Calu3 (cell line): ENCODE measurements around the gene CHSY1. TPM values are rescaled to one million over a fixed set of nuclear protein-coding genes. Genes with fewer than 3 reads are reported as not detected.
A peak's percentile ranks its signal among the peaks of the same experiment; 100 is the strongest.

Experiments
- BruUV-seq: library from RNA; stranded (reverse); fragments of 400-500 nt; replicated peaks from 2 replicates; lab custom pipeline; 2021; lab: Mats Ljungman, UMichigan
- CTCF ChIA-PET: fragments of 300-600 bp; sonication (Branson Sonifier 250); formaldehyde crosslinking; loops from one replicate; lab custom pipeline; 2022; ENCODE audit warnings: antibody characterized with exemption; lab: Charles Lee
- DNase-seq: peaks from one replicate; pipeline ENCODE4 v3.0.0; 2022
- H3K27ac Mint-ChIP-seq: one replicate; pipeline ENCODE4 v1.8.0; 2022; ENCODE audit warnings: mixed read lengths; ENCODE audit not compliant: unreplicated experiment
- H3K27me3 Mint-ChIP-seq: one replicate; pipeline ENCODE4 v1.8.0; 2022; ENCODE audit warnings: mixed read lengths; ENCODE audit not compliant: unreplicated experiment
- H3K36me3 Mint-ChIP-seq: one replicate; pipeline ENCODE4 v1.8.0; 2022; ENCODE audit warnings: mild to moderate bottlenecking, moderate library complexity, mixed read lengths; ENCODE audit not compliant: insufficient read depth, unreplicated experiment
- H3K4me1 Mint-ChIP-seq: one replicate; pipeline ENCODE4 v1.8.0; 2022; ENCODE audit warnings: mild to moderate bottlenecking, low read depth, mixed read lengths; ENCODE audit not compliant: unreplicated experiment
- H3K4me3 Mint-ChIP-seq: one replicate; pipeline ENCODE4 v1.8.0; 2022; ENCODE audit warnings: mild to moderate bottlenecking, low read depth, moderate library complexity, mixed read lengths; ENCODE audit not compliant: unreplicated experiment
- H3K9me3 Mint-ChIP-seq: one replicate; pipeline ENCODE4 v1.8.0; 2022; ENCODE audit warnings: low read depth, mixed read lengths; ENCODE audit not compliant: unreplicated experiment
- intact Hi-C: fragments of 100-400 bp; cut with micrococcal nuclease; formaldehyde crosslinking; loops from one replicate; pipeline ENCODE4 v1.10.0; 2022; ENCODE audit not compliant: unreplicated experiment
- total RNA-seq: library from RNA; stranded (reverse); gene quantifications from 2 replicates; pipeline ENCODE4 v1.2.3, GENCODE V29; 2022
- TF ChIP-seq, protein P1 (sequence below): fragments of 200-600 bp; IDR thresholded peaks from one replicate; pipeline ENCODE4 v1.8.0; 2022; ENCODE audit warnings: antibody characterized with exemption; ENCODE audit not compliant: unreplicated experiment

Gene CHSY1
- total RNA-seq, 1 experiment from 2014 or later = 25.0 TPM

DNA sequence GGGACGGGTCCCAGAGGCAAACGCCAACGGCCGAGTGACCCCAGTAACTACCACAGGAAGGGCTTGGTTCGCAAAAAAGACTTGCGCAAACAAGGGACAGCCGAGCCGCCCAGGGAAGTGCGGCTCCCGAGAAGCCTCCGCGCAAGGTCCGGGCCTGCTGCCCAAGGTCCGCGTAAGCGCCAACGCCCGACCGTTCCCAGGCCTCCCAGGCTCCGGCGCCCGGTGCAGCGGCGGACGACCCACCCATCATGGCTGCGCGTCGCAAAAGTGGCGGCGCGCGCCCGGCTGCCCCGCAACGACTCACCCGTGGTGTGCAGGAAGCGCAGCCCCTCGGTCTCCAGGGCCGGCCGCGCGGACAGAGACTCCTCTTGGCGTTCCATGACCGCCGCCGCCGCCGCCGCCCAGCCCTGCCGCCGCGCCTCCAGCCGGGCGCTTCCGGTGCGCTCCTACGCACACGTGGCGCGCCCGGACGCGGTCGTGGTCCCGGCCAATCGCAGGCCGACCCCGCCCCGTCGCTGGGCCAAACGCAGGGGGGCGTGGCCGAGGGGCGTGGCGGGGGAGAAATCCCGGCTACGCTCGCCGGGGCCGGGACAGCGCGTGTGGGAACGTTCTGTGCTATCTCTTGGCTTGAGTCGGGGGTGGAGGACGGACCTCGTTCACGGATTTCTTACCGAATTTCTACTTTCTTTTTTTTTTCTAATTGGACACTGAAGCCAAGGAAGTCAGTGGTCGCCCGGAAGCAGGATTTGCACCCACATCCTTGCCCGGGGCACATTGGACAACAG, 25.4 kb upstream of the CHSY1 start, which contains the start of gene SELENOS:
SELENOS (minus strand) TSS at position 448 of the 785 bp plus-strand sequence; CDS start at position 380, 68 bp downstream.
- TSS peak; percentile 46 for BruUV-seq
- Mint-ChIP-seq H3K4me1 (peaks cover 20% of the 10 kb centered on the region), H3K4me3 (peak within 1 kb of the TSS; percentile 91), H3K9me3 (no peaks in the 10 kb centered on the region), H3K27ac (peak within 1 kb of the TSS; percentile 94), H3K27me3 (no peaks in the 10 kb centered on the region), H3K36me3 (peaks cover 82% of the 10 kb centered on the region)
- TF ChIP-seq, protein P1, sequence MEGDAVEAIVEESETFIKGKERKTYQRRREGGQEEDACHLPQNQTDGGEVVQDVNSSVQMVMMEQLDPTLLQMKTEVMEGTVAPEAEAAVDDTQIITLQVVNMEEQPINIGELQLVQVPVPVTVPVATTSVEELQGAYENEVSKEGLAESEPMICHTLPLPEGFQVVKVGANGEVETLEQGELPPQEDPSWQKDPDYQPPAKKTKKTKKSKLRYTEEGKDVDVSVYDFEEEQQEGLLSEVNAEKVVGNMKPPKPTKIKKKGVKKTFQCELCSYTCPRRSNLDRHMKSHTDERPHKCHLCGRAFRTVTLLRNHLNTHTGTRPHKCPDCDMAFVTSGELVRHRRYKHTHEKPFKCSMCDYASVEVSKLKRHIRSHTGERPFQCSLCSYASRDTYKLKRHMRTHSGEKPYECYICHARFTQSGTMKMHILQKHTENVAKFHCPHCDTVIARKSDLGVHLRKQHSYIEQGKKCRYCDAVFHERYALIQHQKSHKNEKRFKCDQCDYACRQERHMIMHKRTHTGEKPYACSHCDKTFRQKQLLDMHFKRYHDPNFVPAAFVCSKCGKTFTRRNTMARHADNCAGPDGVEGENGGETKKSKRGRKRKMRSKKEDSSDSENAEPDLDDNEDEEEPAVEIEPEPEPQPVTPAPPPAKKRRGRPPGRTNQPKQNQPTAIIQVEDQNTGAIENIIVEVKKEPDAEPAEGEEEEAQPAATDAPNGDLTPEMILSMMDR = no peak
- CTCF ChIA-PET = interaction anchor here (0.9 to 1.0 kb wide), 2 partner anchors 12 to 378 kb away, joined by 4 to 9 read pairs; no protein-coding TSS in a partner anchor
- peak; percentile 98 for DNase-seq
- intact Hi-C loops = no loop called here

DNA sequence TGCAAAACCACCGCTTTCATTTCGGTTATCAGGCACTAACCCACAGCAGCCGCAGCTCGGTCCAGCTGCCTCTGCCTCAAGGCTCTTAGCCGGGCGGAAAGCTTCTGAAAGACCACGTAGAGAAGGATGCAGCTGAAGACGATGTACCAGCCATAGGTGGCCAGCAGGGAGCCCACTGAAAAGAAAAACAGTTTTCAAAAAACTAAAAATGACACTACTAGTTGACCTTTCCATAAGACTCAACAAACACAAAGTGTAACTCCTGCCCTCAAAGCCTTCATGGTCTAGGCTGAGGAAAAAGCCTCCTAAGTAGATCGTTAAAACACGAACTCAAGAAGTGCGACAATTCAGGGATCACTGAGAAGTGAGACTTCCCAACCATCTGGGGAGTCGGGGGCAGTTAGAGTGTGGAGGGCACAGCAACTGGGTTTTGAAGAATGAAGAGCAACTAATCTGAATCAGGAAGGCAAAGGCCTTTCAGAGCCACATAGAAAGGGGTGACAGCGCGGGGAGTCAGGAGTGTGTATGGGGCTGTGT, 24.7 kb upstream of the CHSY1 start:
- no peaks in the 10 kb centered on the region for H3K9me3 Mint-ChIP-seq
- H3K4me1 Mint-ChIP-seq = peaks cover 20% of the 10 kb centered on the region
- H3K36me3 Mint-ChIP-seq = peaks cover 81% of the 10 kb centered on the region
- H3K27me3 Mint-ChIP-seq = no peaks in the 10 kb centered on the region
- DNase-seq = peak; percentile 28
- TF ChIP-seq, protein P1 = peak; percentile 20
- CTCF ChIA-PET = interaction anchor here (0.7 to 1.0 kb wide), 4 partner anchors 12 to 525 kb away, joined by 3 to 9 read pairs (median 4); no protein-coding TSS in a partner anchor
- H3K27ac Mint-ChIP-seq = peak overlapping the region; percentile 94
- H3K4me3 Mint-ChIP-seq = peak overlapping the region; percentile 91
- intact Hi-C loops = no loop called here
- BruUV-seq = no TSS peak

DNA sequence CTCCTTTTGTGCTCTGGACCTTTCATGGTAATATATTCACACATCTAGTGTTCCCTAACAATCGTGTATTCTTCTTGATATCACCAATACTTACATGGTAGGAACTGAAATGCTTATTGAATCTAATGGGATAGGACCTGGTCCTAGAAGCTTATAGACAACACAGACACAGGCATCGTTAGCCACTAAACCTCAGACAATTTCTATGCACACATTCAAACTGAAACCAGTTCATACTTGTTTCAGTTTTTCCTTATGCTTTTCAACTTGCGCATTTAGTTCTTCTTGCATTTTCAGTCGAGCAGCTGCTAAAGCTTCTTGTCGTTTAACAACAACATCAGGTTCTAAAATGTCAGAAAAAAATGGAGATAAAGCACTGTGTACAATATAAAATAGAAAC, 23.2 kb upstream of the CHSY1 start:
- Mint-ChIP-seq H3K9me3 (no peaks in the 10 kb centered on the region), H3K4me3 (no peak overlapping the region), H3K27ac (no peak overlapping the region), H3K27me3 (no peaks in the 10 kb centered on the region), H3K4me1 (peaks cover 20% of the 10 kb centered on the region), H3K36me3 (peaks cover 75% of the 10 kb centered on the region)
- TF ChIP-seq, protein P1 = no peak
- CTCF ChIA-PET = interaction anchor here (0.8 kb wide), 1 partner anchor 266 kb away, joined by 3 read pairs; no protein-coding TSS in a partner anchor
- intact Hi-C loops = no loop called here
- BruUV-seq = no TSS peak
- no peak for DNase-seq

DNA sequence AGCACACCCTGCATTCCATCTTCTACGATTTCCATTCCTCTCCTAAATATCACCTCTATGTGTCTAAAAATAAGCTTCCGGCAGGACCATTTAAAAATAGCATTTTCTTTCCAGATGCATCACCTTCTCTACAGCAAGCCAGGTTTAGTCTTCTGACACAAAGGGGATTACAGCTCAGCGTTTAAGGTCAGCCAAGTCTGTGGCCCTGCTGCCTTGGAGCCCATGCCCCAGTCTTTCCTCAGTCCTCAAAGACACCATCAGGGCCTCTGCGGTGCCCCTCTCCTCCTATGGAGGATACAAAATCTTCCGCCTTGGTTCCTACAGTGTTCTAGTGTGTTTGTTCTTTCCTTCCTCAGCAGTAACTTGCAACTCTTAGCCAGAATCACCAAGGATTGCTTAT, 21.7 kb upstream of the CHSY1 start:
- TF ChIP-seq, protein P1 = no peak
- Mint-ChIP-seq H3K4me1 (peaks cover 20% of the 10 kb centered on the region), H3K36me3 (peaks cover 85% of the 10 kb centered on the region), H3K4me3 (no peak overlapping the region), H3K27me3 (no peaks in the 10 kb centered on the region), H3K27ac (no peak overlapping the region), H3K9me3 (no peaks in the 10 kb centered on the region)
- DNase-seq = no peak
- CTCF ChIA-PET = no interaction called here
- no TSS peak for BruUV-seq
- intact Hi-C loops = no loop called here
